ENCODE measurements around the gene ANK2. TPM values are rescaled to one million over a fixed set of nuclear protein-coding genes. Genes with fewer than 3 reads are reported as not detected.

ANK2 gene
- total RNA-seq, 1 donor = 15.1 TPM

GRCh38 chr4:113159942-113160545 lies 110.6 kb downstream of the ANK2 start:
- no peak for DNase-seq (ENCODE audit: low read depth)
- no peak for TF ChIP-seq CTCF (IDR thresholded peaks at IDR 0.05; ENCODE audit: insufficient read depth, low read depth, low read length)
- H3K4me3 ChIP-seq (ENCODE audit: low read depth, low read length) = no peak overlapping the region

GRCh38 chr4:113160548-113160947 lies 111.1 kb downstream of the ANK2 start:
- DNase-seq (ENCODE audit: low read depth) = no peak
- TF ChIP-seq CTCF (IDR thresholded peaks at IDR 0.05; ENCODE audit: insufficient read depth, low read depth, low read length) = no peak

GRCh38 chr4:113162089-113162488 lies 112.6 kb downstream of the ANK2 start:
- DNase-seq (ENCODE audit: low read depth) = peak; percentile 31
- TF ChIP-seq CTCF (IDR thresholded peaks at IDR 0.05; ENCODE audit: insufficient read depth, low read depth, low read length) = no peak
- H3K4me3 ChIP-seq (ENCODE audit: low read depth, low read length) = no peak overlapping the region

More at GRCh38 chr4:113160548-113160947, 111.1 kb downstream of the ANK2 start:
- H3K4me3 ChIP-seq (ENCODE audit: low read depth, low read length) = no peak overlapping the region

- H3K4me3 ChIP-seq (ENCODE audit: low read depth, low read length) = no peak overlapping the region
- DNase-seq (ENCODE audit: low read depth) = no peak
- TF ChIP-seq CTCF (IDR thresholded peaks at IDR 0.05; ENCODE audit: insufficient read depth, low read depth, low read length) = no peak
Observed at GRCh38 chr4:113169368-113169767, 119.9 kb downstream of the ANK2 start.

- DNase-seq (ENCODE audit: low read depth) = no peak
- no peak overlapping the region for H3K4me3 ChIP-seq (ENCODE audit: low read depth, low read length)
- no peak for TF ChIP-seq CTCF (IDR thresholded peaks at IDR 0.05; ENCODE audit: insufficient read depth, low read depth, low read length)
Observed at GRCh38 chr4:113170115-113170804, 120.8 kb downstream of the ANK2 start.

- TF ChIP-seq CTCF (IDR thresholded peaks at IDR 0.05; ENCODE audit: insufficient read depth, low read depth, low read length) = no peak
- DNase-seq (ENCODE audit: low read depth) = no peak
- H3K4me3 ChIP-seq (ENCODE audit: low read depth, low read length) = no peak overlapping the region
Observed at GRCh38 chr4:113170805-113171468, 121.5 kb downstream of the ANK2 start.

All from fibroblast of villous mesenchyme (primary cell).